CMK (cell line): Measurements from ENCODE around the gene ITFG1.
"Not testable (repeated sequence)": the region's sequence is repeated elsewhere in the genome, so short reads cannot be mapped to it uniquely, and the experiment has no call there.

ENCODE experiments used
- DNase-seq: peaks from one replicate; pipeline ENCODE4 v3.0.0-alpha.2; 2010; ENCODE audit warnings: low read depth

Gene ITFG1

GRCh38 chr16:47473004-47473403 lies 12.1 kb upstream of the ITFG1 start:
- not testable (repeated sequence) for DNase-seq

- no peak for DNase-seq
Observed at GRCh38 chr16:47470810-47471209, 9.9 kb upstream of the ITFG1 start.

GRCh38 chr16:47470211-47470610 lies 9.3 kb upstream of the ITFG1 start:
- no peak for DNase-seq

GRCh38 chr16:47469227-47469626 lies 8.4 kb upstream of the ITFG1 start:
- no peak for DNase-seq

GRCh38 chr16:47468070-47468689 lies 7.3 kb upstream of the ITFG1 start:
- DNase-seq = peak; percentile 26

- DNase-seq = no peak
Observed at GRCh38 chr16:47467501-47467900, 6.6 kb upstream of the ITFG1 start.

- no peak for DNase-seq
Observed at GRCh38 chr16:47465919-47466630, 5.2 kb upstream of the ITFG1 start.

GRCh38 chr16:47463771-47464624 lies 3.1 kb upstream of the ITFG1 start:
- no peak for DNase-seq

- peak; percentile 49 for DNase-seq
Observed at GRCh38 chr16:47461598-47462266, 869 bp upstream of the ITFG1 start.

- DNase-seq = no peak
Observed at GRCh38 chr16:47460359-47460710, 528 bp downstream of the ITFG1 start.

- no peak for DNase-seq
Observed at GRCh38 chr16:47459603-47460002, 1.3 kb downstream of the ITFG1 start.

- DNase-seq = no peak
Observed at GRCh38 chr16:47458331-47458730, 2.5 kb downstream of the ITFG1 start.

GRCh38 chr16:47449788-47450187 lies 11.1 kb downstream of the ITFG1 start:
- DNase-seq = no peak

- DNase-seq = no peak
Observed at GRCh38 chr16:47448830-47449575, 11.9 kb downstream of the ITFG1 start.

- DNase-seq = no peak
Observed at GRCh38 chr16:47446431-47446830, 14.4 kb downstream of the ITFG1 start.

- DNase-seq = not testable (repeated sequence)
Observed at GRCh38 chr16:47442884-47443283, 18.0 kb downstream of the ITFG1 start.

GRCh38 chr16:47440066-47440465 lies 20.8 kb downstream of the ITFG1 start:
- DNase-seq = not testable (repeated sequence)

GRCh38 chr16:47434274-47434673 lies 26.6 kb downstream of the ITFG1 start:
- DNase-seq = not testable (repeated sequence)

- no peak for DNase-seq
Observed at GRCh38 chr16:47431960-47432359, 28.9 kb downstream of the ITFG1 start.

- DNase-seq = no peak
Observed at GRCh38 chr16:47426806-47427205, 34.1 kb downstream of the ITFG1 start.

GRCh38 chr16:47424846-47425245 lies 36.0 kb downstream of the ITFG1 start:
- no peak for DNase-seq

GRCh38 chr16:47416869-47417268 lies 44.0 kb downstream of the ITFG1 start:
- no peak for DNase-seq
